WI38 (cell line): ENCODE data around the gene STRN4.

Experiments used
- H3K4me3 ChIP-seq: 2 replicates; pipeline ENCODE4 v1.5.1; 2011; ENCODE audit warnings: low read depth, mild to moderate bottlenecking, control low read depth, low read length
- CTCF ChIP-seq: IDR thresholded peaks from 2 replicates; pipeline ENCODE4 v1.5.1; 2012; ENCODE audit warnings: low read depth, mild to moderate bottlenecking, control low read depth, low read length

STRN4 gene

GRCh38 chr19:46726971-46727501 is 19.2 kb downstream of the STRN4 start:
- no peak overlapping the region for H3K4me3 ChIP-seq
- no peak for TF ChIP-seq CTCF

GRCh38 chr19:46726551-46726950 is 19.7 kb downstream of the STRN4 start:
- no peak for TF ChIP-seq CTCF
- H3K4me3 ChIP-seq: no peak overlapping the region

GRCh38 chr19:46725859-46726393 is 20.3 kb downstream of the STRN4 start:
- H3K4me3 ChIP-seq: no peak overlapping the region
- TF ChIP-seq CTCF: no peak

GRCh38 chr19:46725036-46725820 is 21.0 kb downstream of the STRN4 start:
- no peak overlapping the region for H3K4me3 ChIP-seq
- no peak for TF ChIP-seq CTCF

GRCh38 chr19:46724468-46724867 is 21.8 kb downstream of the STRN4 start:
- TF ChIP-seq CTCF: no peak
- H3K4me3 ChIP-seq: no peak overlapping the region

- H3K4me3 ChIP-seq: no peak overlapping the region
- no peak for TF ChIP-seq CTCF
Measured at GRCh38 chr19:46723471-46723870, 22.8 kb downstream of the STRN4 start.

GRCh38 chr19:46723023-46723461 is 23.2 kb downstream of the STRN4 start:
- TF ChIP-seq CTCF: no peak
- no peak overlapping the region for H3K4me3 ChIP-seq
